ENCODE results near the gene TMC3. TPM values are rescaled to one million over a fixed set of nuclear protein-coding genes. Genes with fewer than 3 reads are reported as not detected.

TMC3 gene
- total RNA-seq, 1 experiment from 2014 or later = not detected

DNA sequence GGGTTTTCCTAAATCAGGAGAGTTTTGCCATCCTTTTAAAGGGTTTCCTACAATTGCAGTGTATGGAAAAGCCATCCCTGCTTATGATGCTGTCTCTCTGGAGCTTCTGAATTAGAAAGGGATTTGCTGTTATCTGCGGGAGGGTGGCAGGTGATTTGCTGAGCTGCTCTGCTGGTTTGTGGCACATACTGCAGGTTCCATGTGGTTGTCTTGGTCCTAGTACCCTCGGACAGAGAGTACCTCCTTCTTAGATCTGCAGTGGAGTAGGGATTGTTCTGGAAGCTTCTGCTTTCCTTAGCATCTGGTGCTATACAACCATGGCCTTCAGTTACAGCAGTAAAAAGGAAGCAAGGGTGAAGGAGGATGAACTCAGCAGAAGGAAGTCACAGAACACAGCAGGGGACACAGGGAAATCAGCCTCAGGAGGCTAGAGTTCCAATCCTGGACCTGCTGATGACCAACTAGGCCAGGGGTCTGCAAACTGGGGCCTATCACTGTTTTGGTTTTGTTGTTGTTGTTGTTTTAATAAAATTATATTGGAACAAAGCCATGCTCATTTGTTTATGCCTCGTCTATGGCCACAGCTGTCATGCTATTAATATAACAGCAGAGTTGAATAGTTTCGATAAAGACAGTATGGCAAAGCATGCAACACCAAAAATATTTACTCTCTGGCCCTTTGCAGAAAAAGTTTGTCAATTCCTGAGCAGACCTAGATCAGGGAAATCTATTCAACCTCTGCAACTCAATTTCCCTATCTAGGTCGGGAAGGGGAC lies 89.6 kb downstream of the TMC3 start:
- Histone ChIP-seq H3K27ac (no peak overlapping the region), H2AFZ (no peak overlapping the region), H3K9me3 (ENCODE audit: insufficient read depth, low read depth) (no peaks in the 10 kb centered on the region), H4K20me1 (ENCODE audit: insufficient read depth) (no peaks in the 10 kb centered on the region), H3F3A (ENCODE audit: insufficient read depth, low read depth) (no peaks in the 10 kb centered on the region), H3K4me1 (replicated peaks; ENCODE audit: insufficient read depth) (no peaks in the 10 kb centered on the region), H3K4me2 (no peak overlapping the region), H3K4me3 (no peak overlapping the region), H3K36me3 (ENCODE audit: low read depth) (no peaks in the 10 kb centered on the region), H3K27me3 (ENCODE audit: insufficient read depth, low read depth) (peaks cover 51% of the 10 kb centered on the region; the same call in 1 of the 2 replicates), H3K9me2 (ENCODE audit: insufficient read depth) (no peaks in the 10 kb centered on the region), H3K79me2 (ENCODE audit: low read depth) (no peaks in the 10 kb centered on the region)
- CTCF ChIA-PET = no interaction called here
- intact Hi-C loops (cut with micrococcal nuclease; ENCODE audit: unreplicated experiment) = no loop called here
- no TSS peak for BruUV-seq (replicated peaks)
- POLR2A ChIA-PET (ENCODE audit: unreplicated experiment) = no interaction called here
- no peak for TF ChIP-seq EZH2 (IDR thresholded peaks at IDR 0.05; ENCODE audit: low read depth)
- TF ChIP-seq, protein P1, sequence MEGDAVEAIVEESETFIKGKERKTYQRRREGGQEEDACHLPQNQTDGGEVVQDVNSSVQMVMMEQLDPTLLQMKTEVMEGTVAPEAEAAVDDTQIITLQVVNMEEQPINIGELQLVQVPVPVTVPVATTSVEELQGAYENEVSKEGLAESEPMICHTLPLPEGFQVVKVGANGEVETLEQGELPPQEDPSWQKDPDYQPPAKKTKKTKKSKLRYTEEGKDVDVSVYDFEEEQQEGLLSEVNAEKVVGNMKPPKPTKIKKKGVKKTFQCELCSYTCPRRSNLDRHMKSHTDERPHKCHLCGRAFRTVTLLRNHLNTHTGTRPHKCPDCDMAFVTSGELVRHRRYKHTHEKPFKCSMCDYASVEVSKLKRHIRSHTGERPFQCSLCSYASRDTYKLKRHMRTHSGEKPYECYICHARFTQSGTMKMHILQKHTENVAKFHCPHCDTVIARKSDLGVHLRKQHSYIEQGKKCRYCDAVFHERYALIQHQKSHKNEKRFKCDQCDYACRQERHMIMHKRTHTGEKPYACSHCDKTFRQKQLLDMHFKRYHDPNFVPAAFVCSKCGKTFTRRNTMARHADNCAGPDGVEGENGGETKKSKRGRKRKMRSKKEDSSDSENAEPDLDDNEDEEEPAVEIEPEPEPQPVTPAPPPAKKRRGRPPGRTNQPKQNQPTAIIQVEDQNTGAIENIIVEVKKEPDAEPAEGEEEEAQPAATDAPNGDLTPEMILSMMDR (conservative IDR thresholded peaks at IDR 0.05) = no peak
- DNase-seq = no peak

DNA sequence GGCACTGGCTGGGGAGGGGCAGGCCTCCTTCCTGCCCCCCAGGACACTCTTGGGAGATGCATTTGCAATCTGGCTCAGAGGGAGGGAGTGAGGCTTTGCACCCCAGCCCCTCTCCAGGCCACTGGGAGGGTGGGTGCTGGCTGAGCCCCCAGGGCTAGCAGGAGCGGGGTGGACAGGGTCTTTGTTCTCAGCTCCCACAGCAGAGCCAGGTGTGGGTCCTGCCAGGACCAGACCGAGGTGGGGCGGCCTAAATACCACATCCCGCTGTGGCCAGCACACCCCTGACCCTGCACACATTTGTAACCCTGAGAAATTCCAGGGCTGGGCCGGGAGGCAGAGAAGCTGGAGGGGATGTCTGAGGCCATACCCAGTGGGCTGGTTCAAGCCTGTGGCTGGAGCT lies 91.1 kb downstream of the TMC3 start:
- BruUV-seq (replicated peaks) = no TSS peak
- Histone ChIP-seq H4K20me1 (ENCODE audit: insufficient read depth) (no peaks in the 10 kb centered on the region), H3K9me3 (ENCODE audit: insufficient read depth, low read depth) (no peaks in the 10 kb centered on the region), H3K27ac (no peak overlapping the region), H3K4me1 (replicated peaks; ENCODE audit: insufficient read depth) (no peaks in the 10 kb centered on the region), H3K36me3 (ENCODE audit: low read depth) (no peaks in the 10 kb centered on the region), H3K4me2 (no peak overlapping the region), H3K4me3 (no peak overlapping the region), H3K79me2 (ENCODE audit: low read depth) (no peaks in the 10 kb centered on the region), H3F3A (ENCODE audit: insufficient read depth, low read depth) (no peaks in the 10 kb centered on the region), H3K27me3 (ENCODE audit: insufficient read depth, low read depth) (peaks cover 59% of the 10 kb centered on the region), H3K9me2 (ENCODE audit: insufficient read depth) (no peaks in the 10 kb centered on the region), H2AFZ (no peak overlapping the region)
- DNase-seq = no peak
- CTCF ChIA-PET = interaction anchor here (0.6 kb wide), 1 partner anchor 33 kb away, joined by 3 read pairs; no protein-coding TSS in a partner anchor
- TF ChIP-seq EZH2 (IDR thresholded peaks at IDR 0.05; ENCODE audit: low read depth) = no peak
- TF ChIP-seq, protein P1 (conservative IDR thresholded peaks at IDR 0.05) = no peak
- POLR2A ChIA-PET (ENCODE audit: unreplicated experiment) = no interaction called here
- intact Hi-C loops (cut with micrococcal nuclease; ENCODE audit: unreplicated experiment) = no loop called here

DNA sequence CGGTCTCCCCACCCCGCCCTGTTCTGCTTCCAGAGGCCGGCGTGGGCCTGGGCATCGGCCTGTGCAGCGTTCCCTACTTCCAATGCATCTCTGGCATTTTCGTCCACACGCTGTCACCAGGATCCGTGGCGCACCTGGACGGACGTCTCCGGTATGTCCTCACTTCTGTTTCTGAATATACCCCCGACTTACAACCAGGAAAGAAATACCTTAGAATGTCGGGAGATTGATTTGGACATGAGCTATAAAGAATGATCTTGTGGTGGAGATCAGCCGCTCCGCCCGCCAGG lies 91.5 kb downstream of the TMC3 start:
- Histone ChIP-seq H3K4me2 (no peak overlapping the region), H4K20me1 (ENCODE audit: insufficient read depth) (no peaks in the 10 kb centered on the region), H3K9me2 (ENCODE audit: insufficient read depth) (no peaks in the 10 kb centered on the region), H3K27ac (no peak overlapping the region), H2AFZ (no peak overlapping the region), H3F3A (ENCODE audit: insufficient read depth, low read depth) (no peaks in the 10 kb centered on the region), H3K27me3 (ENCODE audit: insufficient read depth, low read depth) (peaks cover 59% of the 10 kb centered on the region), H3K4me3 (no peak overlapping the region), H3K4me1 (replicated peaks; ENCODE audit: insufficient read depth) (no peaks in the 10 kb centered on the region), H3K36me3 (ENCODE audit: low read depth) (no peaks in the 10 kb centered on the region), H3K79me2 (ENCODE audit: low read depth) (no peaks in the 10 kb centered on the region), H3K9me3 (ENCODE audit: insufficient read depth, low read depth) (no peaks in the 10 kb centered on the region)
- no peak for DNase-seq
- no TSS peak for BruUV-seq (replicated peaks)
- TF ChIP-seq, protein P1 (conservative IDR thresholded peaks at IDR 0.05) = no peak
- no peak for TF ChIP-seq EZH2 (IDR thresholded peaks at IDR 0.05; ENCODE audit: low read depth)
- POLR2A ChIA-PET (ENCODE audit: unreplicated experiment) = no interaction called here
- CTCF ChIA-PET = no interaction called here
- intact Hi-C loops (cut with micrococcal nuclease; ENCODE audit: unreplicated experiment) = no loop called here
